ENCODE measurements around the gene ADRA2C.
A peak's percentile ranks its signal among the peaks of the same experiment; 100 is the strongest.

ADRA2C gene

DNA sequence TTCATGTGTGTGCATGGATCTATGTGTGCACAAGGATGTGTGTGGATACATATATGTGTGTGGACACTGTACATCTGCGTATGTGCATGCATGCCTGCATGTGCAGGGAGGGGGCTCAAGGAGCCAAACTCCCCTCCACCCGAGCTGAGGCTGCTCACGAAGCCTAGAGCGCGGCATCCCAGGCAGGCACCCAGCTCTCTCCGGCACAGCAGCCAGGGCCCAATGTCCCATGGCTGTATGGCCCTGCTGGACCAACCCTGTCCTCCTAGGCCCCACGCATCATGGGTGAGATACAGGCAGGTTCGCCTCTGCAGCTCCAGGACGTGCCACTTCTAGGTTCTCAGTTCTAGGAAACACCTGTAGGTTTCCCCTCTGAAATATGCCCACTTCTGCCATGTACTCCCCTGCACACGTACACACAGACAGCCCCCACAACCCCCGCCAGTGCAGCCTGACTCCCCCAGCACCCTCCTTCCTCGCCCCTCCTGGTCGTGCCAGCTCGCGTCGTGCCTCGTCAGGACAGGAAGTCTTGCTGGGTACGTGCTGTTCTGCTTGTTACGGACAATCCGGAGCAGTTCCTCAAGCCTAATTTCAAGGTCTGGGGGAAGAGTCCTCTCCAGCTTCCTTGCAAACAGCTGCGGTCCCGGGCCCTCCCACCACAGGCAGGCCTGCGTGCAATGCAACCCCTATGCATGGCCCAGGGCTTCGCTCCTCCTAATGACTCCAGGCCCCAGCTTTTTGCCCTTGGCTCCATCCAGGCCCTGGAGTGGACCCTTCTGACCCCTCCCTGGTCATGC is 3.2 kb upstream of the ADRA2C start:
- no peak for DNase-seq

DNA sequence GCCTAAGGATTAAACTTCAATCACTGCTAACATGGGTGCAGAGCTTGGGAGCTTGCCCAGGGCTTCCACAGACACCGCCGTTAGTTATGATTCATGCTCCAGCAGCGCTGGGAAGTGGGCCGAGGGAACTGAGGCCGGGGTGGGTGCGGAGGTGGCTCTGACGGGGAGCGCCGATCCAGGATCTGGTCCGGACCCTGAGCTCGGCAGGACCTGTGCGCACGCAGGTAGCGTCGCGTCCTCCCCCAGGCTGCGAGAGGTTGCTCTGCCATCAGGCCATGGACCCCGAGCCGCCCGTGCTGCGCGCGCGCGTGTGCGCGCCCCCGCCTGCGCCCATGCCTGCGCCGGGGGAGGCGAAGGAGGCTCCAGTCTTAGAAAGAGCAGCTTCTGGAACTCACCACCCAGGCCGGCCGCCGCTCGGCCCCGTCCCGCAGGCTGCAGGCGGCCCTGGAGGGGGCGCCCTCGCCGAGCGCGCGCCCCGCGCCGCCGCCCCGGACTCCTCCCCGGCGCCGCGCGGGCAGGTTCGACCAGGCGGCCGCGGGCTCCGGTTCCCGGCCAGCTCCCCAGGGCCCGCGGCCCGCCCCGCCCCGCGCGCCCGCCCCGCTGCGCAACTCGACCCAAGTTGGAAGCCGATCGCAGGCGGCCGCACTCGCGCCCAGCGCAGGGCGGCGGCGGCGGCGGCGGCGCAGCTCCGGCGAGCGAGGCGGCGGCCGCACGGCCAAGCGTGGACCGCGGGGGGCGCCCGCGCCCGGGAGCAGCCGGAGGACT is 732 bp upstream of the ADRA2C start:
- DNase-seq: peak in 1 of 2 donors; percentile 37

DNA sequence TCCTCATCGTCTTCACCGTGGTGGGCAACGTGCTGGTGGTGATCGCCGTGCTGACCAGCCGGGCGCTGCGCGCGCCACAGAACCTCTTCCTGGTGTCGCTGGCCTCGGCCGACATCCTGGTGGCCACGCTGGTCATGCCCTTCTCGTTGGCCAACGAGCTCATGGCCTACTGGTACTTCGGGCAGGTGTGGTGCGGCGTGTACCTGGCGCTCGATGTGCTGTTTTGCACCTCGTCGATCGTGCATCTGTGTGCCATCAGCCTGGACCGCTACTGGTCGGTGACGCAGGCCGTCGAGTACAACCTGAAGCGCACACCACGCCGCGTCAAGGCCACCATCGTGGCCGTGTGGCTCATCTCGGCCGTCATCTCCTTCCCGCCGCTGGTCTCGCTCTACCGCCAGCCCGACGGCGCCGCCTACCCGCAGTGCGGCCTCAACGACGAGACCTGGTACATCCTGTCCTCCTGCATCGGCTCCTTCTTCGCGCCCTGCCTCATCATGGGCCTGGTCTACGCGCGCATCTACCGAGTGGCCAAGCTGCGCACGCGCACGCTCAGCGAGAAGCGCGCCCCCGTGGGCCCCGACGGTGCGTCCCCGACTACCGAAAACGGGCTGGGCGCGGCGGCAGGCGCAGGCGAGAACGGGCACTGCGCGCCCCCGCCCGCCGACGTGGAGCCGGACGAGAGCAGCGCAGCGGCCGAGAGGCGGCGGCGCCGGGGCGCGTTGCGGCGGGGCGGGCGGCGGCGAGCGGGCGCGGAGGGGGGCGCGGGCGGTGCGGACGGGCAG is 792 bp downstream of the ADRA2C start:
- peak in 1 of 2 donors; percentile 25 for DNase-seq

DNA sequence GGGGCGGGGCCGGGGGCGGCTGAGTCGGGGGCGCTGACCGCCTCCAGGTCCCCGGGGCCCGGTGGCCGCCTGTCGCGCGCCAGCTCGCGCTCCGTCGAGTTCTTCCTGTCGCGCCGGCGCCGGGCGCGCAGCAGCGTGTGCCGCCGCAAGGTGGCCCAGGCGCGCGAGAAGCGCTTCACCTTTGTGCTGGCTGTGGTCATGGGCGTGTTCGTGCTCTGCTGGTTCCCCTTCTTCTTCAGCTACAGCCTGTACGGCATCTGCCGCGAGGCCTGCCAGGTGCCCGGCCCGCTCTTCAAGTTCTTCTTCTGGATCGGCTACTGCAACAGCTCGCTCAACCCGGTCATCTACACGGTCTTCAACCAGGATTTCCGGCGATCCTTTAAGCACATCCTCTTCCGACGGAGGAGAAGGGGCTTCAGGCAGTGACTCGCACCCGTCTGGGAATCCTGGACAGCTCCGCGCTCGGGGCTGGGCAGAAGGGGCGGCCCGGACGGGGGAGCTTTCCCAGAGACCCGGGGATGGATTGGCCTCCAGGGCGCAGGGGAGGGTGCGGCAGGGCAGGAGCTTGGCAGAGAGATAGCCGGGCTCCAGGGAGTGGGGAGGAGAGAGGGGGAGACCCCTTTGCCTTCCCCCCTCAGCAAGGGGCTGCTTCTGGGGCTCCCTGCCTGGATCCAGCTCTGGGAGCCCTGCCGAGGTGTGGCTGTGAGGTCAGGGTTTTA is 1.5 kb downstream of the ADRA2C start:
- DNase-seq: peak in 1 of 2 donors; percentile 31

DNA sequence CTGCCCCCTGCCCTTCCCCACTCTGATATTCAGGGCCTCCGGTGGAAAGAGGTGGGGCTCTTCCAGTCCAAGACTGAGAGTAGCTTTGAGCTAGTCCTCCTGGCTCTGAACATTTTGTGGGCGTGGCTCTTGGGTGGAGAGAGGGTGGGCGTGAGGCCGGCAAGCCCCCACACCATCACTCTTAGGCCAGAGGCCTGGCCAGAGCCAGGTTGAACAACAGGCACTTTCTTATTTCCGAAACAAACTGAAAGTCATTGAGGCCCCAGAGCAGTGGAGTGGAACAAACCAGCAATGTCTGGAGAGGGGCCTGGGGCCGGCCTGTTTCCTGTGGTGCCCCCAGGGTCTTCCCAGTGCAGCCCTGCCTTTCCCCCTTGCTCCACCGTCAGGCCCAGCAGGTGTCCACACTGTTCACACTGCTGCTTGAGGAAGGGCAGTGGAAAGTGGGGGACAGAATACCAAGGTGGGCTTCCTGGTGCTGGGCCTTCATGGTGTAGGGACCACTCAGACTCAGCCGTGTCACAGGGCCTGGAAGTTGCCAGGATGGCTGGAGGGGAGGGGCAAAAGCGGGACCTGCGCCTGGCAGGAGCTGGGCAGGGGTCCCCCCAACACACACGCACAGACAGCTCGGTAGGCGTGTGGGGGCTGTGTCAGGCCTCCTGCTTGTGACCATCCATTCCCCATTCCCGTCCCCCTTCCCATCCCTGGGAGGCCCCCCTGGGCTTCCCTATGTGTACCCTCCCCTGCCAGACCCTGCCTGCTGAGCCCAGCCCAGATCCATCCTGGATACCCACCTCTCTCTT is 2.9 kb downstream of the ADRA2C start:
- DNase-seq: no peak

DNA sequence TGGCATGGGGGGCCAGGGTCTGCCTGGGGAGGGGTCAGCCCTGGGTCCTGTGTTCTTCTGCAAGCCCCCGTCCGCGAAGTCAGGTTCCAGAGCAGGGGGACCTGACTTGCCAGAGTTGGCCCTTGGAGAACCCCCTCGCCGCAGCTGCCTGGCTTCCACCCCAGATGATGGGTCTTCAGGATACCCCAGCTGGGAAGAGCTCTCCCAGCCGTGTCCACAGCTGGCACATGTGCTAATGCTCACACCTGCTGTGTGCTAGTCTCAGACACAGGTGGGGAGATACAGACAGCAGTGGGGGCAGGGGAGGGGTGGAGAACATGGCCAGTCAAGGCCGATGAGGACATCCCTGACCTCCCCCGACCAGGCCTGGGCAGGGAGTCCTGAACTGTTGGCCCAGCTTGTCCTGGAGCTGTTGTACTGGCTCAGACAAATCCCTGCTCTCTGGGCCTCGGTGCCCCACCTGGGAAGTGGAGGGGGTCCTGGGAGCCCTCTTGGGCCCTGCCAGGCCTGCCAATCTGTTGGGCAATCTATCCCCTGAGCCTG is 3.5 kb downstream of the ADRA2C start:
- no peak for DNase-seq

DNA sequence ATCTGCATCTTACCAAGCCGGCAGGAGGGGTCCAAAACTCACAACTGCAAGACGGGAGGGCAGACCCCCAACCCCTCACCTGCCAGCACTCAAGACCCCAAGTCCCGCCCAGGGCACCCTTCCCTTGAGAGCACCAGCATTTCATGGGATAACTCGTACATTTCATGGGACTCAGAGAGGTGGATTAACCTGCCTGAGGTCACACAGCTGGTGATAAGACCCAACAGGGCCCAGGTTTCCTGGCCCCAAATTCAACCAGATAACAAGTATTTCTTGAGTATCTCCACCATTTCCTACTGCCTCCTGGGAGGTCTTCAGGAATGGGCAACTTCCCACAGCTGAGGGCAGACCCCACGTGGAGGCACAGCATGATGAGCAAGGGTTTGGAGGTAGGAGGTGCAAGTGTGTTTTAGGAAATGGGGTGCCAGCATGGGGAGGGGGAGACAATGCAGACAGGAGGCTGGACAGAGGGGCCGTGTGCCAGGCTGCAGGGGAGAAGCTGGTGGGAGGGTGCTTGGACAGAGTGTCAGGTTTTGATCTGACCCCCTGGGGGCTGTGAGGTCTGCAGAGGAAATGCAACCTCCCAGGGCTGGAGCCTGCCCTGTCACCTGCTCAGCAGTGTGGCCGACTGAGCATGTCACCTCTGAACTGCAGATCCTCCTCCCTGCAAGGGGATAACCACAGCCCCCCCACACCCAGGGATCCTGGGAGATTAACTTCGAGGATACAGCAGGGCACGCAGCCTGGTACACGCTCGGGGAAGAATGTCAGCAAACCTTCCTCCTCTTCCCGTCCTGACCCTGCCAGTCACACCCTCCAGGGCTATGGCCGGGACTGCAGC is 4.4 kb downstream of the ADRA2C start:
- DNase-seq: no peak

DNA sequence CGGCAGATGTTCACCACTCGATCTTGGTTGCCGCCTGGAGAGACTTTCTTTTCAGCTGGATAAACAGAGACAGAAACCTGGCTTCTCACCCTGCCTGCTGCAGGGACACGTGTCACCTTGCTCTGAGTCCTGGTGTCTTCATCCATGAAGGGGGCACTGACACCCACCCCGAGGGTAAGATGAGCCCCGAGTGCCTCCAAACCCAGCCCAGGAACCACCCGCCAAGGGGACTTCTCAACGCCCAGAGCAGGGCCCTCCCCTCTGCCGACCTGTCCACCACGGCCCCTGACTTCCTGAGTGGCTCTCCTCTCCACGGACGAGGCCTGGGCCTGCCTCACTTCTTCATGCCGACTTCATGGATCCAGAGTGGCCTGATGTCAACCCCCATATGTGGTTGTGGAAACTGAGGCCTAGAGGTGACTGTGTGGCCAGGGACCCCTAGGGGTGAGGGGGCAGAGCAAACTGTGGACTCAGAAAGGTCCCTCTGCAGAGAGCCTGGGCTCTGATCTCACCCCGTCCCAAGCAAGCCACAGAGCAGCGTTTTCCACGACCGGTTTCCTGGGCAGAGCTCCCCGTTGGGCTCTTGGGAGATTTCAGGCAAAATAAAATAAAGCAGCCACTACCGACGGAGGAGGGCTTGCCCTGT is 5.1 kb downstream of the ADRA2C start:
- no peak for DNase-seq

DNA sequence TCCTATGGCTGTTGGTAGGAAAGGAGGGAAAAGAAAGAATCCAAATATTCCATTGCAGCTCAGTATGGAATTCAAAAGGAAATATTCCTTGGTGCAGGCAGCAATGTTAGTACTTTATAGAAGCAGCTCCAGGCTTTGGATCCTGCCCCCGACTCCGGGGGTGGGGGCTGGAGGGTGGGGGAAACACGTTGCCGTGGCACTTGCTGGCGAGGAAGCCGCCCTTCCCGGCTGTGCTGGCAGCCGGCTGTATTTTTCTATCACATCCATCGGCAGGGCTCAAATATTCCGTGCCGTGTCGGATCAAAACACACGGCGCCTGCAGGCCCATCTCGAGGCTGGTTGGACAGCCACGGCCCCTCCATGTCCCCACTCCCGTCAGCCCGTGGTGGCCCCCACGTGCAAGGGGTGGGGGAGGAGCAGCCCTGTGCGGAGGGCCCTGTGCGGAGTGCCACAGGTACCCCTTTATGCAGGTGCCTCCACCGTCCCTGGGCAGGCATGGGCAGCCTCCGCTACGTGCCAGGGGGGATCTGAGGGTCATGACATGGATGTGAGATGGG is 5.8 kb downstream of the ADRA2C start:
- no peak for DNase-seq

DNA sequence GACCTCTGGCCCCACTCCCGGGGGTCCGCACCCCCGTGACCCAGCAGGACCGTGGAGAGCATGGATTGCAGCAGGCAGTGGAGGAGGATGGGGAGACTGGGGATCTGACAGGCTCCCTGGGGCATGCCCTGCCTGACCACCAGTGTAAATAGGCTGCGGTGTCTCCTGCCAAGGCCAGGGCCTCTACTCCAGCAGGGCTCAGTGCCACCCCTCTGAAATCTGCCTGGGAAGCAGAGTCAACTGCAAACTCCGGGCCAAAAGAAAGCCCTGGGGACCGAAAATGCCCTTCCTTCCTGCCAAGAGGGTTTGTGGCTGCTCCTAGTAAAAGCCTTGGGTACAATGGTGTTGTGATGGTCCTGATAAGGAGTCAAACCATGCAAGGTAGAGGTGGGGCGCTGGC is 6.4 kb downstream of the ADRA2C start:
- no peak for DNase-seq

DNA sequence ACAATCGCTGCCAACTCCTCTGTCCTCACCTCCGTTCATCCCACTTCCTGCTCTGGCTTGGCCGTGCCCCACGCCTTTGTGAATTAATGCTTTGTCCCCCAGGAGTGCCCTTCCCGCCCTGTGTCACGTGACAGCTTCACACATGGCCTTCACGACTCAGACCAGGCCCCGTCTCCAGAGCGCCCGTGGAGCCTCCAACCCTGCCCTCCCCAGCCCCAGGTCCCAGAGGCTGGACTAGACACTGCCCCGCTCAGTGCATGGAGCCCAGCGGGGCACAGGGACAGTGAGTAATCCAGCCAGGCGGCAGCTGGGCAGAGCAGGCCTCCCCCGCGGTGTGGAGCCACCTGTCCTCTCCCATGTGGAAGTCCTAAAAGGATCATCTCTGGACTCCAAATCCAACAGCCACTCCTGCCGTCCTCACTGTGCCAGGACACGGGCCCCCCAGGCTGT is 7.4 kb downstream of the ADRA2C start:
- no peak for DNase-seq

DNA sequence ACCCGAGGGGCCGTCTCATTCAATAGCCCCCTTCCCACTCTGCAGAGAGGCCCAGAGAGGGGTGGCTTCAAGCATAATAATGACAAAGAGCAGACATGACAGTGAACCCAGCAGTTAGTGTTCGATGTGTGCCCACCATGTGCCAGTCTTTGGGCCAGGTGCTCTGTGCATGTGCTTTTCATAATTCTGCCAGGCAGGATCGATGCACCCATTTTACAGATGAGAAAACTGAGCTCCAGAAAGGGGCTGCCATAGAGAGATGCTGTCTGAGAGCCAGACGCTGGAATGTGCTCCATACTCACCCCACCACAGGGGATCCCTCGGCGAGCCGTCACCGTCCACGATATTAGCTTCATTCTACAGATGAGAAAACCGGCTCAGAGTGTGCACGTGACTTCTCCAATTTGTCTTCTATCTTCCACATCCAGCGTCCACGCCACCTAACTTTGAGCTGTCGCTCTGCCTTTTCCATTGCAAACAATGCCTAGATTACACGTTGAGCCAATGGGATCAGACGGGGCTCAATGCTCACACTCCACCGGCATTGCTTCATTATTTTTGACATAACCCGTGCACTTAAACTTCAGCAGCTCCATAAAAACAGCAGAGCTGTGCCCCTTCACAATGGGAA is 8.2 kb downstream of the ADRA2C start:
- no peak for DNase-seq

DNA sequence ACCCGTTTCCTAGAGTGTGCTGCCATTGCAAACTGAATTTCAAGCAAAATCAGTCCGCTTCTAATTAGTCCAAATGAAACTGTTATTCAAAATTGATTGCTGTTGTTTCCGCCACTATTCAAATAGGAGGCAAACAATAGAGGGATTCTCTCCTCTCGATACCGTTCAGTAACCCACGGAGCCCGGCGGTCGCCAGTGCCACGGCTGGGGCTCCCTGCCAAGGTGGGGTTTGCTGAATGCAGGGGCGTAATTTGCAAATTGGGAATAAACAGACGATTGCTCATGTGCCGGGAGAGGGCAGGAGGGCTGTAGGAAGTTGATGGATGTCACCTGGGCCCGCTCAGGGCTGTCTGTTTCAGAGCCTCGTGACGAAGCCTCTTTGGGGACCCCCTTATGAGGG is 8.8 kb downstream of the ADRA2C start:
- DNase-seq: no peak

DNA sequence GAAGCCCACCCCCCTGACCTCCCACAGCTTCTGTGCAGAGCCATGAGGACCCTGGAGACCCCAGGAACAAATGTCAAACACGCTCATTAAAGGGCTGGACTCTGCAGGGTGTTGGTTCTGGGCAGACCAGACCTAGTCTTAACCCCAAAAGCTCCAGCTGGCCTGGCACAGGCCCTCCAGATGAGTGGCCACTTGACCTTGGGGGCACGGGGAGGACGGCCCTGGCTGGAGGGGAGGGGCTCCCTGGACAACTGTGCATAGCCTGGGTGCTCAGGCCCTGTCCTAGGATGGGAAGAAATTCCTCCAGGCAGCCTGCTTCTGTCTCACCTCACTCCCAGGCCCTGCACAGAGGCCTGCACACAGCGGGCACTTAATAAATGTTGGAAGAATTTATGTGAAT is 9.4 kb downstream of the ADRA2C start:
- no peak for DNase-seq

DNA sequence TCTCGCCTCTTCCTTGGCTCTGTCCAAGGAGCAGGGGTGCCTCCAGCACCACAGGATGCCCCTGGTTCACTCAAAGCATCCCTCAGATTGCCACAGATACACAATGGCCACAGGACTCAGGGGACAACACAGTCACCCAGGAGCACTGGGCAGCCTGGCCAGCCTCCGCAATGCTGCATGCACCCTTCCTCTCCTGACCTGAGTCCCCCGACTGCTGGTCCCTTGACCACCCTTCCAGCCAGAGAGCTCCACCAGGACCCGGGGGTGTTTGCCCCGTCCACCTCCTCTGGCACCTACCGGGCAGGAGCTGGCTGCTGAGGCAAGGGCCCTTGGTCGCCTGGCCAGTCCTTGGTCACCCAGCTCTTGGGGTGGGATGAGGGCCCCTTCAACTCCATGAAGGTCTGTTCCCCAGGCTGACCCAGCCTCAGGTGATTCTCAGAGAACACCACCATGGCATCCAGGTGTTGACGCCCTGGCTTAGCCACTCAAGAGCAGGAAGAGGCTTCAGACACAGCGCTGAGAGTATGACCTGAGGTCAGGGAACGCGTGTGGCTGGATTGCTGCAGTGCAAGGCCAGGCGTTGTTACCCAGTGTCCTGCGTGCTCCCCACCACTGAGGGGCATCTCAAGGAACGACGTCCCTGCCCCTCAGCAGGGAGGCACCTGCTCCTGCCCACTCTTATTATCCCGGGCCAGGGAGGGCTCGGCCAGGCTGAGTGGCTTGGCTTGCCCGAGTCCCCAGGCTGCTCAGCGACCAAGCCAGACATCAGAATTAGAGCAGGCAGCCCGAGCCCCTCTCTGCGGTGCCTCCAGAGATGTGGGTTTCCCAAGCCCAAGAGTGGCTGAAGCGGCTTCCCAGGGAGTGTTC is 10.2 kb downstream of the ADRA2C start:
- no peak for DNase-seq

DNA sequence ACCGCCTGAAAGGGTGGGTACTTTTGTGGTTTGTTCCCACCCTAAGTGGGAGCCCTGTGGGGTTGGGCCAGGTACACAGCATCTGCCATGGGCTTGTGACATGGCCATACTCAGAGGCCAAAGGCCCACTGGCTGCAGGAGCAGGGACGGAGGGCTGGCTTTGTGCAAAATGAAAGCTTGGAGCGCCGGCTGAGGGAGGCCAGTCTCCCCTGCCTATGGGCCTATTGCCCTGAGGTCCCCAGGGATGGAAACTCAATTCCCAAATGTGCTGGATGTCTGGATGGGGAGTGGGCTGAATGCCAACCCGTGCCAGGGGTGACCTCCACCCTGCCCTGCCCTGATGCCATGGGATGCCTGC is 10.8 kb downstream of the ADRA2C start:
- DNase-seq: no peak

DNA sequence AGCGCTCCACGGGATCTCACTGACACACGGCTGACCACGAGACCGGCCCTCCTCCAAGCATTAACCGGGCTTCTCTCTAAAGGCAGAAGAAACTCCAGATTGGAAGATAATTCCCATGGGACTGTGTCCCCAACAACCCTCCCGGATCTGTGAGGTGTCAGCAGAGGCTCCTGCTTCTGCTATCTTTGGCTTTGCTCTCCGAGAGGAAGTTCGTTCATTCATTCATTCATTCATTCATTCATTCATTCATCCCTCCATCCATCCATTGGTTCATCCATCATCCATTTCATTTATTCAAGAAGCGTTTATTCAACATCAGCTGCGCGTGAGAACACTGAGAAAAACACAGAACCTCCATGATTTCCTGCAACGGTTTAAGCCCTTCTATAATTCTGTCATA is 11.5 kb downstream of the ADRA2C start:
- no peak for DNase-seq

DNA sequence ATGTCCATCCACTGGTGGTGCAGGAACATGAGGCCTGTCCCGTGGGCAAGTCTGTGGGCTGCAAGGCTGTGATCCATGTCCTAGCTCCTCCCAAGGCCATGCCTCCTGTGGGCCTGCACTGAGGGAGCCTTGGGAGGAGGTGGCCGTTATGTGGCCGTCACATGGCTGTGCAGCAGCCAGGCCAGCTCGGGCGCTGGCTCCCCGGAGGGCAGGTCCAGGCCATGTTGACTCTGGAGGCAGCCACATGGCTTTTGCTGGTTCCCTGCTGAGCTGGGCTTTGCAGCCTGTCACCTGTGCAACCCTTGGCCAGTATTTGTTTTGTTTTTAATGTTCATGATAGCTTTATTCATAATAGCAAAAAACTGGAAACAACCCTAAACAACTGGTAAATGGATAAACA is 13.3 kb downstream of the ADRA2C start:
- DNase-seq: no peak

Measured in stimulated activated CD4-positive, alpha-beta T cell treated with anti-CD3 and anti-CD28 coated beads, Interleukin-2, amount 100 ng/mL, for 24 hours (primary cell).